HepG2 (cell line): Measurements from ENCODE around the gene PLCG2. TPM values are rescaled to one million over a fixed set of nuclear protein-coding genes. Genes with fewer than 3 reads are reported as not detected.

Experiments used
- CEBPG ChIP-seq: IDR thresholded peaks from 2 replicates; pipeline ENCODE4 v1.6.1; 2016
- DMAP1 ChIP-seq: IDR thresholded peaks from 2 replicates; pipeline ENCODE4 v1.6.1; 2016
- GATAD2A ChIP-seq: IDR thresholded peaks from 2 replicates; pipeline ENCODE4 v1.6.1; 2016
- HES4 ChIP-seq: sonication (generic); formaldehyde crosslinking; IDR thresholded peaks from 2 replicates; pipeline ENCODE4 v1.9.0; 2021; ENCODE audit warnings: mild to moderate bottlenecking, missing genetic modification reagents, borderline replicate concordance
- HIVEP1 ChIP-seq: sonication (generic); formaldehyde crosslinking; IDR thresholded peaks from 2 replicates; pipeline ENCODE4 v1.4.0; 2020; ENCODE audit warnings: mild to moderate bottlenecking, missing genetic modification reagents
- KLF15 ChIP-seq: sonication (generic); formaldehyde crosslinking; IDR thresholded peaks from 2 replicates; pipeline ENCODE4 v1.8.1; 2023; ENCODE audit warnings: borderline replicate concordance, mild to moderate bottlenecking, inconsistent platforms, missing genetic modification reagents, mixed read lengths
- MATR3 ChIP-seq: sonication (generic); formaldehyde crosslinking; IDR thresholded peaks from 2 replicates; pipeline ENCODE4 v1.4.0; 2020; ENCODE audit warnings: missing genetic modification reagents
- PTBP1 ChIP-seq: fragments of 200-400 bp; formaldehyde crosslinking; IDR thresholded peaks from 2 replicates; pipeline ENCODE4 v1.6.1; 2018; ENCODE audit warnings: low read length, low read depth; ENCODE audit not compliant: poor library complexity, severe bottlenecking
- SOX13 ChIP-seq, 3 experiments: fragments of 450-650 bp in 1 of 3; sonication (generic) in 1 of 3; formaldehyde crosslinking in 1 of 3; IDR thresholded peaks in 2 of 3; conservative IDR thresholded peaks in 1 of 3; 2 replicates each; pipeline versions ENCODE4 v1.5.0 to v1.6.1; 2016 to 2020; ENCODE audit warnings: antibody characterized with exemption in 1 of 3, mild to moderate bottlenecking in 1 of 3, missing compliant biosample characterization in 1 of 3, missing genetic modification reagents in 1 of 3, moderate library complexity in 1 of 3
- XRCC5 ChIP-seq: fragments of 200-400 bp; formaldehyde crosslinking; optimal IDR thresholded peaks from 2 replicates; pipeline ENCODE3; 2017; ENCODE audit warnings: mild to moderate bottlenecking, low read length
- ZBTB49 ChIP-seq: sonication (generic); formaldehyde crosslinking; IDR thresholded peaks from 2 replicates; pipeline ENCODE4 v1.4.0; 2020; ENCODE audit warnings: missing genetic modification reagents, borderline replicate concordance
- ZFP36L1 ChIP-seq: sonication (generic); formaldehyde crosslinking; IDR thresholded peaks from 2 replicates; pipeline ENCODE4 v1.8.0; 2022; ENCODE audit warnings: mild to moderate bottlenecking, missing genetic modification reagents, moderate library complexity
- ZNF160 ChIP-seq: sonication (generic); formaldehyde crosslinking; IDR thresholded peaks from 2 replicates; pipeline ENCODE4 v1.8.0; 2022; ENCODE audit warnings: mild to moderate bottlenecking, inconsistent platforms, missing genetic modification reagents
- ZNF335 ChIP-seq: sonication (generic); formaldehyde crosslinking; IDR thresholded peaks from 2 replicates; pipeline ENCODE4 v1.4.0; 2020; ENCODE audit warnings: missing genetic modification reagents
- ZNF713 ChIP-seq: sonication (generic); formaldehyde crosslinking; IDR thresholded peaks from 2 replicates; pipeline ENCODE4 v1.4.0; 2020; ENCODE audit warnings: mild to moderate bottlenecking, missing genetic modification reagents
- polyA plus RNA-seq, 8 experiments: library from polyadenylated mRNA; depleted of rRNA in 3 of 8; stranded (reverse) in 7 of 8; unstranded in 1 of 8; fragments of >200 nt; fragmentation: Illumina TruSeq in 4 of 8; extraction: Trizol in 4 of 8; gene quantifications; 2 replicates each; pipeline versions ENCODE4 v1.2.1 to v1.2.3, GENCODE V29; 2011 to 2016; ENCODE audit warnings: low read depth in 4 of 8, missing spikeins in 1 of 8, mixed read lengths in 1 of 8; ENCODE audit not compliant: insufficient read depth in 1 of 8
- total RNA-seq, 5 experiments: library from RNA; depleted of rRNA; stranded (reverse); fragments of >200 nt; fragmentation: Illumina TruSeq; extraction: Trizol; gene quantifications; 2 replicates each; pipeline ENCODE4 v1.2.3, GENCODE V29; 2016; ENCODE audit warnings: low read depth in 1 of 5
- TF ChIP-seq, protein P1 (sequence below): IDR thresholded peaks from 2 replicates; pipeline ENCODE4 v1.6.1; 2016; ENCODE audit warnings: low read depth, missing genetic modification reagents, missing compliant biosample characterization
- TF ChIP-seq, protein P2 (sequence below): IDR thresholded peaks from 2 replicates; pipeline ENCODE4 v1.6.1; 2016
- TF ChIP-seq, protein P3 (sequence below): IDR thresholded peaks from 2 replicates; pipeline ENCODE4 v1.6.1; 2016; ENCODE audit warnings: missing compliant biosample characterization, missing genetic modification reagents, borderline replicate concordance

PLCG2 gene
- total and polyA plus RNA-seq, 2 of the 13 experiments (the other 11 are each of a cell fraction or from before 2014, with no cell fraction given), result 0.13 to 0.18 TPM

GRCh38 chr16:81767987-81768592, 11.0 kb upstream of the PLCG2 start (continued):
- TF ChIP-seq, protein P1, sequence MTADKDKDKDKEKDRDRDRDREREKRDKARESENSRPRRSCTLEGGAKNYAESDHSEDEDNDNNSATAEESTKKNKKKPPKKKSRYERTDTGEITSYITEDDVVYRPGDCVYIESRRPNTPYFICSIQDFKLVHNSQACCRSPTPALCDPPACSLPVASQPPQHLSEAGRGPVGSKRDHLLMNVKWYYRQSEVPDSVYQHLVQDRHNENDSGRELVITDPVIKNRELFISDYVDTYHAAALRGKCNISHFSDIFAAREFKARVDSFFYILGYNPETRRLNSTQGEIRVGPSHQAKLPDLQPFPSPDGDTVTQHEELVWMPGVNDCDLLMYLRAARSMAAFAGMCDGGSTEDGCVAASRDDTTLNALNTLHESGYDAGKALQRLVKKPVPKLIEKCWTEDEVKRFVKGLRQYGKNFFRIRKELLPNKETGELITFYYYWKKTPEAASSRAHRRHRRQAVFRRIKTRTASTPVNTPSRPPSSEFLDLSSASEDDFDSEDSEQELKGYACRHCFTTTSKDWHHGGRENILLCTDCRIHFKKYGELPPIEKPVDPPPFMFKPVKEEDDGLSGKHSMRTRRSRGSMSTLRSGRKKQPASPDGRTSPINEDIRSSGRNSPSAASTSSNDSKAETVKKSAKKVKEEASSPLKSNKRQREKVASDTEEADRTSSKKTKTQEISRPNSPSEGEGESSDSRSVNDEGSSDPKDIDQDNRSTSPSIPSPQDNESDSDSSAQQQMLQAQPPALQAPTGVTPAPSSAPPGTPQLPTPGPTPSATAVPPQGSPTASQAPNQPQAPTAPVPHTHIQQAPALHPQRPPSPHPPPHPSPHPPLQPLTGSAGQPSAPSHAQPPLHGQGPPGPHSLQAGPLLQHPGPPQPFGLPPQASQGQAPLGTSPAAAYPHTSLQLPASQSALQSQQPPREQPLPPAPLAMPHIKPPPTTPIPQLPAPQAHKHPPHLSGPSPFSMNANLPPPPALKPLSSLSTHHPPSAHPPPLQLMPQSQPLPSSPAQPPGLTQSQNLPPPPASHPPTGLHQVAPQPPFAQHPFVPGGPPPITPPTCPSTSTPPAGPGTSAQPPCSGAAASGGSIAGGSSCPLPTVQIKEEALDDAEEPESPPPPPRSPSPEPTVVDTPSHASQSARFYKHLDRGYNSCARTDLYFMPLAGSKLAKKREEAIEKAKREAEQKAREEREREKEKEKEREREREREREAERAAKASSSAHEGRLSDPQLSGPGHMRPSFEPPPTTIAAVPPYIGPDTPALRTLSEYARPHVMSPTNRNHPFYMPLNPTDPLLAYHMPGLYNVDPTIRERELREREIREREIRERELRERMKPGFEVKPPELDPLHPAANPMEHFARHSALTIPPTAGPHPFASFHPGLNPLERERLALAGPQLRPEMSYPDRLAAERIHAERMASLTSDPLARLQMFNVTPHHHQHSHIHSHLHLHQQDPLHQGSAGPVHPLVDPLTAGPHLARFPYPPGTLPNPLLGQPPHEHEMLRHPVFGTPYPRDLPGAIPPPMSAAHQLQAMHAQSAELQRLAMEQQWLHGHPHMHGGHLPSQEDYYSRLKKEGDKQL, result peak; percentile 96
- TF ChIP-seq DMAP1 (CRISPR knock-in tag), result 0 out of 2 replicates have a peak, but pooled peaks have one; percentile 25
- TF ChIP-seq ZBTB49 (CRISPR knock-in tag), result no peak
- TF ChIP-seq GATAD2A (CRISPR knock-in tag), result peak; percentile 90
- TF ChIP-seq, protein P2, sequence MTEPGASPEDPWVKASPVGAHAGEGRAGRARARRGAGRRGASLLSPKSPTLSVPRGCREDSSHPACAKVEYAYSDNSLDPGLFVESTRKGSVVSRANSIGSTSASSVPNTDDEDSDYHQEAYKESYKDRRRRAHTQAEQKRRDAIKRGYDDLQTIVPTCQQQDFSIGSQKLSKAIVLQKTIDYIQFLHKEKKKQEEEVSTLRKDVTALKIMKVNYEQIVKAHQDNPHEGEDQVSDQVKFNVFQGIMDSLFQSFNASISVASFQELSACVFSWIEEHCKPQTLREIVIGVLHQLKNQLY (CRISPR knock-in tag), result peak; percentile 83; the same call in 1 of the 2 replicates
- no peak; the same call in 1 of the 2 replicates for TF ChIP-seq SOX13 (IDR thresholded peaks at IDR 0.05)
- TF ChIP-seq SOX13 (CRISPR knock-in tag; conservative IDR thresholded peaks at IDR 0.05 in 1 of 2, IDR thresholded peaks at IDR 0.05 in 1 of 2), result peak in 1 of 2 experiments; percentile 84; a peak in 2 of 4 replicates
- TF ChIP-seq HES4, result no peak
- TF ChIP-seq MATR3 (CRISPR knock-in tag), result no peak
- no peak for TF ChIP-seq ZFP36L1
- TF ChIP-seq ZNF160 (CRISPR knock-in tag), result no peak
- no peak for TF ChIP-seq HIVEP1 (CRISPR knock-in tag)
- TF ChIP-seq XRCC5, result no peak
- TF ChIP-seq CEBPG (CRISPR knock-in tag), result no peak; the same call in none of the 2 replicates
- TF ChIP-seq, protein P3, sequence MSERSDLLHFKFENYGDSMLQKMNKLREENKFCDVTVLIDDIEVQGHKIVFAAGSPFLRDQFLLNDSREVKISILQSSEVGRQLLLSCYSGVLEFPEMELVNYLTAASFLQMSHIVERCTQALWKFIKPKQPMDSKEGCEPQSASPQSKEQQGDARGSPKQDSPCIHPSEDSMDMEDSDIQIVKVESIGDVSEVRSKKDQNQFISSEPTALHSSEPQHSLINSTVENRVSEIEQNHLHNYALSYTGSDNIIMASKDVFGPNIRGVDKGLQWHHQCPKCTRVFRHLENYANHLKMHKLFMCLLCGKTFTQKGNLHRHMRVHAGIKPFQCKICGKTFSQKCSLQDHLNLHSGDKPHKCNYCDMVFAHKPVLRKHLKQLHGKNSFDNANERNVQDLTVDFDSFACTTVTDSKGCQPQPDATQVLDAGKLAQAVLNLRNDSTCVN, result no peak
- no peak for TF ChIP-seq PTBP1
- TF ChIP-seq KLF15 (CRISPR knock-in tag), result no peak
- TF ChIP-seq ZNF335, result 0 out of 2 replicates have a peak, but pooled peaks have one; percentile 70
- TF ChIP-seq ZNF713 (CRISPR knock-in tag), result no peak
